ENCODE measurements around the gene UGT1A10.

Gene UGT1A10

GRCh38 chr2:233656443-233656842 lies 20.2 kb downstream of the UGT1A10 start:
- DNase-seq, result no peak

- DNase-seq, result no peak
These were observed 22.4 kb downstream of the UGT1A10 start for GRCh38 chr2:233658610-233659009.

GRCh38 chr2:233663911-233664310 lies 27.7 kb downstream of the UGT1A10 start:
- no peak for DNase-seq

GRCh38 chr2:233668605-233669260 lies 32.5 kb downstream of the UGT1A10 start:
- no peak for DNase-seq

- no peak for DNase-seq
These were observed 35.3 kb downstream of the UGT1A10 start, which contains the start of gene UGT1A9 for GRCh38 chr2:233671290-233672161. TSS of gene UGT1A9 (plus strand) at chr2:233671898. CDS start at chr2:233671935, 37 bp downstream.

- DNase-seq, result no peak
These were observed 36.6 kb downstream of the UGT1A10 start for GRCh38 chr2:233672886-233673285.

GRCh38 chr2:233673896-233674295 lies 37.6 kb downstream of the UGT1A10 start:
- no peak for DNase-seq

GRCh38 chr2:233674314-233674713 lies 38.1 kb downstream of the UGT1A10 start:
- no peak for DNase-seq

GRCh38 chr2:233674995-233675394 lies 38.7 kb downstream of the UGT1A10 start:
- peak; percentile 73 for DNase-seq

- no peak for DNase-seq
These were observed 39.8 kb downstream of the UGT1A10 start for GRCh38 chr2:233676046-233676445.

GRCh38 chr2:233679196-233679595 lies 42.9 kb downstream of the UGT1A10 start:
- no peak for DNase-seq

GRCh38 chr2:233680361-233681045 lies 44.3 kb downstream of the UGT1A10 start:
- DNase-seq, result no peak

- DNase-seq, result no peak
These were observed 45.4 kb downstream of the UGT1A10 start, which contains the start of gene UGT1A7 for GRCh38 chr2:233681521-233682099. TSS of gene UGT1A7 (plus strand) at chr2:233681901. CDS start at chr2:233681938, 37 bp downstream.

GRCh38 chr2:233684640-233685039 lies 48.4 kb downstream of the UGT1A10 start:
- no peak for DNase-seq

GRCh38 chr2:233686928-233687327 lies 50.7 kb downstream of the UGT1A10 start:
- DNase-seq, result no peak

- no peak for DNase-seq
These were observed 52.1 kb downstream of the UGT1A10 start for GRCh38 chr2:233688341-233688740.

GRCh38 chr2:233689031-233689430 lies 52.8 kb downstream of the UGT1A10 start:
- no peak for DNase-seq

- no peak for DNase-seq
These were observed 53.3 kb downstream of the UGT1A10 start for GRCh38 chr2:233689501-233689900.

GRCh38 chr2:233690444-233690843 lies 54.2 kb downstream of the UGT1A10 start:
- no peak for DNase-seq

GRCh38 chr2:233691443-233692433 lies 55.5 kb downstream of the UGT1A10 start:
- DNase-seq, result peak; percentile 13

- DNase-seq, result no peak
These were observed 56.4 kb downstream of the UGT1A10 start, which contains the start of gene UGT1A6 for GRCh38 chr2:233692648-233693047. TSS of gene UGT1A6 (plus strand) at chr2:233692890. CDS start at chr2:233693005, 115 bp downstream.

- DNase-seq, result no peak
These were observed 57.7 kb downstream of the UGT1A10 start for GRCh38 chr2:233693963-233694362.

All from NCI-H2171 treated with DMSO at 0.1 percent for 48 hours (cell line).